Measurements from ENCODE around the gene PSMB2.

DNA sequence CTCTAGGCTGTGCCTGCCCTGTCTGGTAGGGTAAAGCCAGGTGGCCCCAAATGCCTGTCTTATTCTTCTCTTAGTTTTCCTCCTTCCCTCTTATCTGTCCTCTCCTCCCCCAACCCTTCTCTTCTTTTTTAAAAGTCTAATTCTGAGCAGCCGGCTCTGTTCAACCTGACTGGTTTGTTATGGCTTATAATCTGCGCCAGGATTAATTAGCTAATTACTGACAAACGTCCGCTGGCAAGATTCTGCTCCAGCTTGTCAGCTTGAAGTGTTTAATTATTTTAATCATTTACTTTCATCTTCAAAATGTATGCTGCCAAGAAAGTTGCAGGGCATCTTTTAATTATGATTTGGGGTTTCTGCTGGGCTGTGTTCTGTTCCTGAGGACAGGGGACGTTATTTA lies 27.2 kb upstream of the PSMB2 start:
- TF ChIP-seq YY1 (IDR thresholded peaks at IDR 0.05; ENCODE audit: insufficient read depth, insufficient read length) = no peak
- no peak for TF ChIP-seq ZNF274 (IDR thresholded peaks at IDR 0.05; ENCODE audit: low read depth, low read length)

Measured in NT2/D1 (cell line).